HG02678 (cell line): ENCODE data around the gene MRPL19.
A peak's percentile ranks its signal among the peaks of the same experiment; 100 is the strongest.

Experiments used
- ATAC-seq: cut with Tn5 transposase; IDR thresholded peaks from one replicate; pipeline ENCODE4 v1.9.1; 2021; ENCODE audit warnings: mild to moderate bottlenecking, moderate library complexity; ENCODE audit not compliant: unreplicated experiment

The MRPL19 gene

DNA sequence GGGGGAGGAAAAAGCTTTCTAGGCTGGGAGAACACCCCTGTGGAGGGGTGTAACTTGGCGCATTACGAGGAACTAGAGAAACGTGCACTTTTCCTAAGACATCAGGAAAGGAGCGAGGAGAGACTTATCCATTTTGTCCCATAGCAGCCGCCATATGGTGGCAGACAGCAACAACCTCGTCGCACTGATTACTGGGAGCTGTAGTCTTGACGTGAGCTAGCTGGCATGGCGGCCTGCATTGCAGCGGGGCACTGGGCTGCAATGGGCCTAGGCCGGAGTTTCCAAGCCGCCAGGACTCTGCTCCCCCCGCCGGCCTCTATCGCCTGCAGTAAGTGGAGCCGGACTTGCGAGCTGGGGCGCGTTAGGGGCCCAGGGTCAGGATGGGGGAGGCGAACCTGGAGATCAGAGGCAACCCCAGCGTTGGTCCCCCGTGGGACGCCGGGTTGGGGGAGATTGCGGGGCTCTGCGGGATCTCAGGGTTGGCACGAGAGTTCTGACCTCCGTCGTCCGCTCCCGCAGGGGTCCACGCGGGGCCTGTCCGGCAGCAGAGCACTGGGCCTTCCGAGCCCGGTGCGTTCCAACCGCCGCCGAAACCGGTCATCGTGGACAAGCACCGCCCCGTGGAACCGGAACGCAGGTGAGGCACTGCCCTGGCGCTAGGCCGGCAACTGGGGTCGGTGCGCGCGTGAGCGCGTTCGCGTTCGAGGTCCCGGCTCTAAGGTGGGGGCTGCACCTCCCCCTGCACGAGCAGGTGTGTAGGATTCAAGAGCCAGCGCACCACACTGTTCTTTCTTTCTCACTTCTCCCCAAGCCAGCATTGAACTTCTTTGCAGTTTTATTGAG lies at the start of gene MRPL19:
MRPL19 (plus strand) TSS at position 201 of the 843 bp plus-strand sequence; CDS start at position 226, 25 bp downstream.
- peak; percentile 95 for ATAC-seq

DNA sequence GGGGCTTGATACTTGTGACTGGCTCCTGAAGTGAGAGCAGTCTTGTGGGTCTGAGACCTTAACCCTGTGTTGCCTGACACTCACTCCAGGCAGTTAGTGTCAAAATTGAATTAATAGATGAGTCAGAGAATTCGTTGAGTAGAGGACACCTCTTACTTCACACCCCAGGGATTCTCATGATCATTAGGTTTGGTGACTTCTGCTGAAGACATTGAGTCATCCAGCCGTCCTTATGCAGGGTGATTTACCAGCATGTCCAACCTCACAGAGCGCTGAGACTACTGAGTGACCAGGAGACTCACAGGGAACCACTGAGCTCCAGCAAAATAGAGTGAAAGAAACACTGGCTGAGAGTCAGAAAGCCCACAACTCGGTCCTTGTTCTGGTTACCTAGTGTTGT lies 49.8 kb upstream of the MRPL19 start:
- no peak for ATAC-seq

DNA sequence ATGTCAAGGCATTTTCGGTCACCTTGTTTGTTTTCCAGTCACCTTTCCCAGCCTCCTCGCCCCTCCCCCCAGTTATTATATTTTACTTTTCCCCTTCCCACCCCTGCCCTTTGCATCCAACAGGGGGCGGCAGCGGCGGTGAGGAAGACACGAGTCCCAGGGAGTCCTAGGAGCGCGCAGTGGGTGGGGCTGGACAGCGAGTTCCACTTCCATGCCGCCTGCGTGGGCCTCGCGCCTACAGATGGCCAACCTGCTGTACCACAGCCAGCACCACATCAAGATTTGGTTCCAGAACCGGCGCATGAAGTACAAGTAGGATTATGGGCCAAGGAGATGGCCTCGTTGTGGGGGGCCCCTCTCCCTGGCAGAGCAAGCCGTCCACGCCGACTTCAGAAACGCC lies 48.6 kb upstream of the MRPL19 start:
- no peak for ATAC-seq

DNA sequence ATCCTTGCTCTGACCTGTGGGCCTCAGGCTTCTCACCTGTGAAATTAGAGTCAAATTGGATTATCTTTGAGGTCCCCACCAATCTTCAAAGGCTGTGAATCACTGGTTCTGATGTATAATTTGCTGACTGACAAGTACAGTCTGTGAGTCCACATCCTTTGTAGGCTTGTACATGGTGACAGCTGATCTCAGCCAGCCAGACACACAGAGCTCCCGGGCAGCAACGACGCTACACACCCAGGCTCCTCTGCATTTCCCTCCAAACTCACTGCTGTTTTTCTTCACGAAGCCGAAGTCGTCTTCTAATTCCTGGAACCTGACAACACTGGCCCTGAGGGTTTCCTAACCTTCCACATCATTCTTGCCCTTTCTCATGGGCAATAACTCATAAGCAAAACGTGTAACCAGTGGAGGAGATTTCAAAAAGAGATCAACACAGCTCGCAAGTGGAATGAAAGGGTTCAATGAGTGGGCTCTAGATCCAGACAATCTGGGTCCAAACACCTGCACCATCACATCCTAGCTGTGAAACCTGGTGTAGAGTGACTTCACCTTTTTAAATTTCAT lies 47.9 kb upstream of the MRPL19 start:
- no peak for ATAC-seq

DNA sequence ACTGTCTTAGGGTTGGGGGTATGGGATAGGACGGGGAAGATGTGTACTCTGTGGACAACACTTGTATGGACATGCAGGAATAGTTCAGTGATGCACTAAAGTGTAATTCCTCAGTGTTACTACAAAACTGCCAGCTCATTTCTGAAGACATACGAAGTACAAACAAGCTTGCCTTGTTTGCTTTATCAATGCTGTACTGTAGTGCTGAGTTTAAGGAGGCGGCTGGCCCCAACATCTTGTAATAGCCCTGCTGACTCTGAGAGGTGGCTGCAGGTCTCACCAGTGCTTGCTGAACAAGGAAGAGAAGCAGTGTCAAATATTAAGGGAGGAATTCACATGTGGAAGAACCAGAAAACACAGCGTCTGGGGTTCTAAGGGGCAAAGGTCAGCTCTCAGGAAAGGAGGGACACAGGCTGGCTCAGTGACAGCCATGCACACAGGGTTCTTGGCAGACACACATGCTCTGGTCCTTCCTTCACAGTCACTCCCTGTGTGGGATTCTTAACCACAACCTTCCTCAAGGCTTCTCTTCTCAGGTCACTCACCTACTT lies 46.0 kb upstream of the MRPL19 start:
- ATAC-seq: no peak

DNA sequence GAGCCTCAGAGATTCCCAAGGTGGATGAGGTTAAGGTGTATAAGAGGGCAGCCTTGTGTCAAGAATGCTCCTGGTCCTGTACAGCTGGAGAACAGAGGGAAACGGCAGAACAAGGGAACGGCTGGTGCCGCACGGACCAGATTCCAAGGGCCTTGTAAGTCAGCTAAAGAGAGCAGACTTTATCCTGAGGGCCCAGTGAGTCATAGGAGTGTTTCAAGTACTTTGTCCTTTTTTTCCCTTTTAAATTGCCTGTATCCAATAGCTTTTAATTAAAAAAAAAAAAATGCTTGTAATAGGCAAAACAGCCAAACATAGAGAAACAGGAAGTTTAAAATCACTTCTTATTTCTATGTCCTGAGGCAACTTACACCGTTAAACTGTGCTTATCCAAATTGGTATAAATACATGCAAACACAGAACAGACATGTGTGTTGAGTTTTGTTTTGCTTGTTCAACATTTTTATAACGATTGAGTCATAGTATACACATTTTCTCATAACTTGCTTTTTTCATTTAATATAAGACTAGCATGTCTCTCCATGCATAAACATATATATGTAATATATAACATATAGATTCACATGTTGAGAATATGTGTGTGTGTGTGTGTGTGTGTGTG lies 43.8 kb upstream of the MRPL19 start:
- no peak for ATAC-seq

DNA sequence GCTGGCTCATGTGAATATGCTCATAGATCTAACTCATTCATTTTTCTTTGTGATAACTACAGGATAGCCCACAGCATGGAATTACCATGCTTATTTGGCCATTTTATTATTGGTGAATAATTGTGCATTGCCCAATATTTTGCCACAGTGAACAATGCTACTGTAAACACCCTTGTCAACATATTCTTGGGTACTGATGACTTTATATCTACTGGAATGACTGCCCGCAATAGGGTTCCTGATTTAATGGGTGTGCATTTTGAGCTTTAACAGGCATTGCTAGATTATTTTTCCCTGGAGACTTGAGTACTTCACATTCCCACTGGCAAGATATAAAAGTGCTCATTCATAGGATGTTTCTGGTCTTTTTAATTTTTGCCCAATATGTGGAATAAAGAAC lies 43.1 kb upstream of the MRPL19 start:
- ATAC-seq: no peak

DNA sequence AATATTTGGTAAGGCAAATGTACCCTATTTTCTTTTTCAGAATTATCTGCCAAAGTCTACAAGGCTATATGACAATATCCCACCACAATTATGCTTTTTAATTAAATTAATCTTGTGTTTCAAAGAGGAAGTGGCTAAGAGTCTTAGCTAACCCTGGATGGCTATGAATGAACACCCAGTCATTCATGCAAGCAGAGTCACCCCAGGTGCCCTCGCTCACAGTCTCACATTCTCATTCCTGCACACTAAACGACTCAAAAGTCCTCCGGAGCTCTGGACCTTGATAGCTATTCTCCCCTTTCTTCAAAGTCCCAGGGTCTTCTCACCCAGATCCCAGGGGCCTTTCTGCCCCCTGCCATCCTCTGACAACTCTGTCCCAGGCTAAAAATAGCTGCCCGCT lies 42.1 kb upstream of the MRPL19 start:
- no peak for ATAC-seq

DNA sequence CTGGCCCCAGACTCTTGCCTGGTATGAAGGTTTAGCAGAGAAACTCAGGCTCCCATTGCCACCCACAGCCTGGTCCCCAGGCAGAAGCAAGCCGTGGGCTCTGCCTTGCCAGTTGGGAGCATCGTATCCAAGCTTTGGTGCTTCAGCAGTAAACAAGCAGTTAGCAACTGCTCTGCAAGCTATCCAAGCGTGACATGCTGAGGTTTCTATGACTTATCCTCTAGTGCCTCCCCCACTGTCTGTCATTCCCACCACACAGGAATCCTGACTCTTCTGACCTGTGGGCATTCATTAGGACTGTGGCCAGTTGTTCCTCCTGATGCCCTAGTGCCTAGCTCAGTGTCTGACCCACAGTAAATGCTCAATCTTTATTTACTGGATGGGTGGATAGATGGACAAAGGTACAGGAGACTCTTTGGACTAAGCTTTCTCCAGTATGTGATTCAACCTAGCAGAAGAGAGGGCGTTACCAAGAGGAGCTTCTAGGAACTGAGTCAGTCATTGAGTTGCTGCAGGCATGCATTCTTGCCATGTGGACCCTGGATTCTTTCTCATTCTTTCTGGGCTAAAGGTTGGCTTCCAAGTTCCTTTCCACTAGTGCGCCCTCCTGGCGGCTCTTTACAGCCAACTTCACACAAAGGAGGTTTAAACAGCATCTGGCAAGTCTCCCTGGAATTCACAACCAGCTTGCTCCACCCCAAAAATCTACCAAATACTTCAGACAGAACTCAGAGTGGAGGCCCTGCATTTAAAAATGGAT lies 40.6 kb upstream of the MRPL19 start:
- no peak for ATAC-seq

DNA sequence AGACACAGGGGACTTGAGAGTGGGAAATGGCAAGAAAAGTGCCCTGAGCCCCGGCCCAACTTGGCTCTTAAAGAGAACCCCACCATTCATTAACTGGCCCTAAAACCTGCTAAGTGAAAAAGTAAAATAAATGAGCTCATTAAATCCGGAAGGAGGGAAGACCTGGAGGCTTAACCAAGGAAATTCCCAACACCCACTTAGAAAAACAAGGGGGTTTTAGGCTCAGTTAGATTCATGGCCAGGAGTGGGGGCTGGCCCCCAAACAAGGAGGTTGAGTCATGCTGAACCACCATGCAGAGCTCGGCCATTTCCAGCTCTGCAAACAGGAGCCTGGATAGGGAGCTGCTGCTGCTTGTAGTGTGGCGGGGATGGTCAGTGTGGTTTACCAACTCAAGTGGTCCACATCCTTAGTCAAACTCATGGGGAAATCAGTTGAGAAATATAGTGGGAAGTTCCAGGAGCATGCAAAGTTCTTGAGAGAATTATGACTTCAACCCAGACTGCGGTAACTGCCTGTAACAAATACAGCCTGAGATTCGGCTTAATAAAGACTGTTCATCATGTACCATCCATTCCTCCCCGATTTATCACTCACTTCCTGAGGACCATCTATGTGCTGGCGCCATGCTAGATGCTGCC lies 39.7 kb upstream of the MRPL19 start:
- ATAC-seq: no peak

DNA sequence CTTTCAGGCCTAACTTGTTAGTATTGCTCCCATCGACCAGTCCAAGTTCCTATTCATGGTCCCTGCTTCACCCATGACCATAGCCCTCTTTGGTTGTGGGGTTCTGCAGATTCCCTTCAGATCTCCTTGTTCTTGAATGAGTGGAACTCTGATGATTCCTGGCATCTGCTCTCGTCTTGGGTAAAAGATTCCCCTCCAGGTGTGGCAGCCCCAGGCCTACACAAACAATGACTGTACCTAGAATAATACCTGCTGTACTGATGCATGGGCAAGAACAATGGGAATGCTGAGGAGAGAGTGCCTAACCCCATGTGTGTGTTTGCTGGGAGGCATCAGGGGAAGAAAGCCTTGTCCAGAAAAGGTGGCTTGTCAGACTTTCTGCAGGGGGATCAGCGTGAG lies 39.2 kb upstream of the MRPL19 start:
- ATAC-seq: no peak

DNA sequence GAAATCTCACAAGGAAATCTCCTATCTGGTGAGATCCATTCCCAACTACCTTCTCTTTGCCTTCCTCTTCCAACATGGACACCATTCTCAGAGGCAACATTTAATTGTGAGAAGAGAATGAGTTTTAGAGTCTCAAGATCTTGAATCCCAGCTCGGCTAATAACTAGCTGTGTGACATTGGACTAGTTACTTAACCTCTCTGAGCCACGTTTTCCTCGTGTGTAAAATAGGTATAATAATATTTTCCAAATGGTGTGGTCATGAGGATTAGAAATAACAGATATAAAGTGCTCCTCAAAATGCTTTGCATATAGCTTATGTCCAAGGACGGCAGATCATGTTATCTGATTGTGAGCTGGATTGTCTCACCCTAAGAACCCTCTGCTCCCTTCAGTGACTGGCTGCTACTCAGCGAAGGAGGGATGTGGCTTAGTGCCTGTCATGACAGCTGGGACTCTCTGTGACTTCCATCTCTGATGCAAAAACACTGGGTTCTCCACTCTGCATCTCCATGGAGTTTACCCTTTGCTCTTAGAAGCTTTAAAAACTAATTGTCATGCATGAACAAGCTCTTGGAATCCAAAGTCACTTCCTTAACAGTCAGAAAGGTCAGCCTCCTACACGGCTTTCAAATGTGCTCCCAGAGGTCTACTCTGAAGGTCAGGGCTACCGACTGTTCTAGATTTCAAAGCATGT lies 38.4 kb upstream of the MRPL19 start:
- ATAC-seq: no peak

DNA sequence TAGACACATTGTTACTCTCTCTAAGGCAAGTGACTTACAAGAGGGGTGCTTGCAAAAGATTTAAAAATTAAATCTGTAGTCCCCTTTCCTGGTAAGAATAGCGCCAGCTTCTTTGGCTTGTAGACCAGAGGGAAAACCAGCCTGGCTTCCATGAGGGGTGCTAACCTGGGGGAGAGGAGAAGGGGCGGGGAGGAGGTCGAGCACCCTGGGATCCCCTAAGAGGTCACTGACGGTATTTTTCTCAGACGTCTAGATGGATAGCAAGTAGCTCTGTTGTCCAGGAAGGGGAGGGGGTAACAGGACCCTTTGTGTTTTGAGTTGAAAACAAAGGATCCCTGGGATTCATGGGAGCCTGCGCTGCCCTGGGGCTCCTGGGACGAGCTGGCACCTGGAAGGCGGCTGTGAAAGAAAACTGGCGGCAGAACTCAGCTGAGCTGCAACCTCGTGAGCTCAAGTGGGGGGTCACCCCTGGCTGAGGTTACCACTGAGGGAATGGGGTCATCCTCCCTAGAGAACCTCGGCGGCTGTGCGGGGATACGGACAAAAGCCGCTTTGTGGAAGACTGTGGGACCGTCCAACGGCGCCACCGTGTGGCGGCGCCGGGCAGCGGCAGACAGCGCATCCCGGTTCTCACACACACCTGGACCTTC lies 37.8 kb upstream of the MRPL19 start:
- ATAC-seq: peak; percentile 94

DNA sequence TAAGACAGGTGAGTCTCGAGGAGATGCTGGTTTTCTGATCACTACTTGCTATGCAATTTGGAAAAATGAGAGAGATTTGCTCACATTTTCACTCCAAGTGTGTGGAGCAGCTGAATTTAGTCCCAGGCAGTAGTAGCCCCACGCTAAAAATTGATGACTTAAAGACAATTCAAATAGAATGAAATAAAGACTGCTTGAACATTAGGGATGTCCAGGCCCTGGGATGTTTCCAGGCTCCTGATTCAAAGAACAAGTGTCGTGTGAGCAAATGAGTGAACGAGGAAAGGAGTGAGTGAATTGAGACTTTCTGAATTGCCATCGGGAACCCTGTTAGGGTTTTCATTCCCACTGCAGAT lies 37.3 kb upstream of the MRPL19 start:
- no peak for ATAC-seq

DNA sequence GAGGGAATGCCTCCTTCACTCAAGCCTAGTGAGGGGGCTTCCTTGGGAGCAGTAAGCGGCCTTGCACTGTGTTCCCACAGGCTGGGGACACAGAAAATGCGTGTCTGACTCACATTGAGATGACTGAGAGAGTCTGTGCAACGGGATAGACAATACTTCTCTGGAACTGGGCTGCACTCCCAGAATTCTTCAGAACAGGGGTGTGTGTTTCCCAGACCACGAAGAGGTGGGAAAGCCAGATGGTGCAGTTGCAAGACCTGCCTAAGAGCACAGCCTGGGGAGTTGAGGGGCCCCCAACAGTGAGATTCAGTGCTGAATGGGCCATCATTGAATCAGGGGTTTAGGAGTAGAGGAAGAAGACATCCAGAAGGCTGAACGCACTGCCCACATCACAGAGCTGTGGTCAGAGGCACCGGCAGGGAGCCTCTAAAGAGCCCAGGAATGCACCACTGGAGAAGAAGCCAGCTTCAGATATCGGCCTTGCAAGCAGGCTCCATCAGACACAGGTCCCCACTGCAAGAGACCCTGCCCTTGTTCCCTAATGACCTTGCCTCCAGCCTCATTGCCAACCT lies 36.6 kb upstream of the MRPL19 start:
- ATAC-seq: no peak

DNA sequence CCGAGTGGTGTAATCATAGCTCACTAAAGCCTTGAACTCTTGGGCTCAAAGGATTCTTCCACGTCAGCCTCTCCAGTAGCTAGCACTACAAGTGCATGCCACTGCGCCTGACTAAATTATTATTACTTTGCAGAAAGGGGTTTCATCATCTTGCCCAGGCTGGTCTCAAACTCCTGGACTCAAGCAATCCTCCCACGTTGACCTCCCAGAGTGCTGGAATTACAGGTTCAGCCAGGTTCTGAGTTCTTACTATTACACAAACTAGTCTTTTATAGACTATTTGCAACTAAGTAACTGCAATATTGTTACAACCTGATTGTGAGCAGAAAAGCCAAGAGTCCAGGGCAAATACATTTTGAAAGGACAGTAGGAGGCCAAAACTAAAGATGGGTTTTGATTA lies 35.9 kb upstream of the MRPL19 start:
- no peak for ATAC-seq

DNA sequence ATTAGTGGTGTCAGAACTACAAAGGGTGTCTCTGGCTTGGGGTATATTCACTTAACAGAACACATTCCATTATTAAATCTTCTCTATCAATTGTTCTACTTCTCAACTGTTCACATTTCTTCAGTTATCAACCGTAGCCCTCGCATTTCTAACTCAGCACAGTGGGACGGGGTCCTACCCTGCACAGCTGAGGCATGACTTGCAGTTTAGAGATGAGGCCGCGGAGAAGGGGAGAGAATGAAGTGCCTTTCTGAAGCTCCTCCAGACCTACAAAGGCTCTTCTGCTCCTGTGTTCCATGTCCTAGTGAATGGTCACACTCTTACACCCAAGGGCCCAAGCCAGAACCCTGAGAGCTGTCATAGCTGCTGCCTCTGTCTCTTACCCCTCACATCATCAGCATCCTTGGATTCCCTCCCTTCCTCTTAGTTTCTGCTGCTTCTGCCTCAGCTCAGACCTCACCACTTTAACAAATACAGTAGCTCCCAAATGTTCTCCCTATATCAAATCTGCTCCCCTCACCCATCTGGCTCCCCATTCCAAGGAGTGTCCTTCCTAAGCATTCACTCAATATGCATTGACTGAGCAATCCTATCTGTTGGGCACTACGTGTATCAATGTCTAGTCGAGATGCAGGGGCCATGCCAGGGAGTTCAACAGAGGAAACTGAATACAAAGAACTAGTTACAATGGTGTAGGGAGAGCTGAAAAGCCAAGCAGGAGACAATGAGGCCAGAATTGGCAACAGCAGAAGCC lies 34.3 kb upstream of the MRPL19 start:
- ATAC-seq: no peak

DNA sequence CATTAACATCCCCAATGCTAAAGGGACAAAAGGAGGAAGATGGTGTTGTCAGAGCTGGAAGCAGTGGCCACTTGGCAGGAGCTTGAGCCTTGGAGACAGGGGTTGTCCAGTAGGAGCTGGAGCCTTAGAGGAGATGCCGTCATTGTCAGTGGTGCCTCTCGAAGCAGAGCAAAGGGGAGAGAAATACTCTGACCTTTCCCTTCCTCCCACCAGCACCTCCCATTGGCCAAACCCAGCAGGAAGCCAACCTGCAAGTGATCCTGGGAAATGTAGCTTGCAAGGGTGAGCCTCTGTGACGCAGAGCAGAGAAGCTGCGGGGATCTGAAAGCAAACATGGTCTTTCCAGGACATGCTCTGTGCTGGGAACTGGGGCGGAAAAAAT lies 33.7 kb upstream of the MRPL19 start:
- ATAC-seq: no peak
